ENCODE measurements around the gene SRCAP.

- TF ChIP-seq EP300 (IDR thresholded peaks at IDR 0.05; ENCODE audit: borderline replicate concordance), result no peak
- no peak for TF ChIP-seq REST (IDR thresholded peaks at IDR 0.05; ENCODE audit: low read depth)
- no peak for TF ChIP-seq FOXM1 (IDR thresholded peaks at IDR 0.05; ENCODE audit: borderline replicate concordance, low read depth)
- no peak for TF ChIP-seq TAF1 (IDR thresholded peaks at IDR 0.05; ENCODE audit: low read depth)
- no peak for TF ChIP-seq MAX (IDR thresholded peaks at IDR 0.05)
Observed at GRCh38 chr16:30663038-30663437, 35.9 kb upstream of the SRCAP start.

Measured in Ishikawa (cell line).